Testis (tissue), 3 donors: Measurements from ENCODE around the gene PRKAB2. TPM values are rescaled to one million over a fixed set of nuclear protein-coding genes. Genes with fewer than 3 reads are reported as not detected.
A peak's percentile ranks its signal among the peaks of the same experiment; 100 is the strongest.

Source experiments
- DNase-seq: peaks from one replicate; pipeline ENCODE4 v3.0.0-alpha.2; 2019
- H3K27ac ChIP-seq, 2 donors: fragments of 200-600 bp; sonication (generic); one replicate each; pipeline ENCODE4 v1.5.1; 2019
- H3K27me3 ChIP-seq: fragments of 200-600 bp; sonication (generic); one replicate; pipeline ENCODE4 v1.5.1; 2019
- H3K36me3 ChIP-seq: fragments of 200-600 bp; sonication (generic); one replicate; pipeline ENCODE4 v1.5.1; 2017; ENCODE audit warnings: low read depth; ENCODE audit errors: missing control alignments
- H3K4me1 ChIP-seq: fragments of 200-600 bp; sonication (generic); one replicate; pipeline ENCODE4 v1.5.1; 2019
- H3K4me3 ChIP-seq, 2 donors: fragments of 200-600 bp; sonication (generic); one replicate each; pipeline ENCODE4 v1.5.1; 2017 to 2019
- H3K9me3 ChIP-seq: fragments of 200-600 bp; sonication (generic); one replicate; pipeline ENCODE4 v1.5.1; 2017
- POLR2A ChIP-seq: fragments of 450-650 bp; IDR thresholded peaks from one replicate; pipeline ENCODE4 v1.6.1; 2017; ENCODE audit warnings: antibody characterized with exemption, mild to moderate bottlenecking, moderate library complexity
- WGBS, 2 donors: methylation state at CpG; one replicate each; pipeline ENCODE4 v1.1.5; 2018; 5-methylcytosine and 5-hydroxymethylcytosine counted together
- intact Hi-C: fragments of 100-400 bp; cut with DNase I; formaldehyde crosslinking; loops from one replicate; pipeline ENCODE4 v1.15.1; 2023; ENCODE audit warnings: low total_unique reads
- polyA plus RNA-seq: library from polyadenylated mRNA; stranded (reverse); fragments of 350-450 nt; fragmentation: Illumina TruSeq; extraction: RNeasy Lipid Tissue Mini Kit (QIAGEN cat#74804); gene quantifications from one replicate; pipeline ENCODE4 v1.2.3, GENCODE V29; 2014; ENCODE audit warnings: low read depth, low replicate concordance; ENCODE audit not compliant: insufficient read depth
- total RNA-seq, 2 donors: library from RNA; depleted of rRNA; stranded (reverse); fragments of >200 nt; gene quantifications; one replicate each; pipeline ENCODE4 v1.2.3, GENCODE V29; 2016
- TF ChIP-seq, protein P1 (sequence below), 3 experiments: fragments of 450-650 bp in 2 of 3; fragments of 200-600 bp in 1 of 3; sonication (generic) in 1 of 3; IDR thresholded peaks; one replicate each; pipeline ENCODE4 v1.5.1; 2016 to 2019; ENCODE audit warnings: antibody characterized with exemption in 3 of 3, mild to moderate bottlenecking in 2 of 3, moderate library complexity in 1 of 3

Gene PRKAB2
- total and polyA plus RNA-seq, 3 donors from 2014 or later = 14.6 to 20.7 (median 15.5) TPM

DNA sequence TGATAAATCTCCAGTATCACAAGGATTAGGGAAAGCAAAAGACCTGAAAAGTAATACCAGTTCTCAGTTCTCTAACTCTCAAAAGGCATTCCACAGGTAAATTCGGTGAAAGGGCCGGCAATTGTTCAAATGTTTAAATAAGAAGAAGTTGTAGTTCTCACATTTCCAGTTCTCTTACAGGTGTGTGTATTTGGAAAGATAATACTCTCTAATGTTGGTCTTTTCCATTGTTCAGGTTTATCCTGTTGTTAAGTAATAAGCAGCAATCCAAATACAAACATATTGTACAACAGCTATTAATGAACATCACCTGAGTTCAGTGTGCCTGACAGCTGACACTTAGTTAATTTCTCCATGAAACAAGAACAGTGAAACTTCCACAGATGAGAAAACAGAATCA lies 13.2 kb upstream of the PRKAB2 start:
- WGBS, 2 donors = 82 to 90% methylated on average over 2 of the region's 2 CpGs

DNA sequence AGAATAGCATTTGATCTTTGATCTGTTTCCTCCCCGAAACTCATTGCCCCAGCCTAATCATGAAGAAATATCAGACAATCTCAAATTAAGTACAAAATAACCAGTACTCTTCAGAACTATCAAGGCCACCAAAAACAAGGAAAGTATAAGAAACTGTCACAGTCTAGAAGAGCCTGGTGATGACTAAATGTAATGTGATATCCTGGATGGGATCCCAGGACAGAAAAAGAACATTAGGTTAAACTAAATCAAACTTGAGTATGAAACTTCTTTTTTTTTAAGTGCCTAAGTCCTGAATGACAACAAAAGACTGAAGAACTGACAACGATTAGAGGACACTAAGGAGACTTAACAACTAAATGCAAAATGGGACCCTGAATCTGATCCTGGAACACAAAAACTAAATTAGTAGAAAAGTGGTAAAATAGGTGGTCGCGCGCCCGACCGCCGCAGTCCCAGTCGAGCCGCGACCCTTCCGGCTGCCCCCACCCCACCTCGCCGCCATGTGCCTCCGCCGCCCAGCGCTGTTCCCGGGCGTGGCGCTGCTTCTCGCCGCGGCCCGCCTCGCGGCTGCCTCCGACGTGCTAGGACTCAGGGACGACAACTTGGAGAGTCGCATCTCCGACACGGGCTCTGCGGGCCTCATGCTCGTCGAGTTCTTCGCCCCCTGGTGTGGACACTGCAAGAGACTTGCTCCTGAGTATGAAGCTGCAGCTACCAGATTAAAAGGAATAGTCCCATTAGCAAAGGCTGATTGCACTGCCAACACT lies 5.5 kb upstream of the PRKAB2 start:
- intact Hi-C loops = no loop called here
- Histone ChIP-seq H3K27ac (peak overlapping the region in 1 of 2 donors; percentile 43), H3K9me3 (no peaks in the 10 kb centered on the region), H3K4me1 (peaks cover 11% of the 10 kb centered on the region), H3K27me3 (no peaks in the 10 kb centered on the region), H3K36me3 (no peaks in the 10 kb centered on the region), H3K4me3 (peak overlapping the region; percentile 33 to 37)
- WGBS, 2 donors = 17 to 22% methylated on average over 31 to 36 of the region's 36 CpGs
- DNase-seq = peak; percentile 32
- TF ChIP-seq POLR2A = no peak
- TF ChIP-seq, protein P1, sequence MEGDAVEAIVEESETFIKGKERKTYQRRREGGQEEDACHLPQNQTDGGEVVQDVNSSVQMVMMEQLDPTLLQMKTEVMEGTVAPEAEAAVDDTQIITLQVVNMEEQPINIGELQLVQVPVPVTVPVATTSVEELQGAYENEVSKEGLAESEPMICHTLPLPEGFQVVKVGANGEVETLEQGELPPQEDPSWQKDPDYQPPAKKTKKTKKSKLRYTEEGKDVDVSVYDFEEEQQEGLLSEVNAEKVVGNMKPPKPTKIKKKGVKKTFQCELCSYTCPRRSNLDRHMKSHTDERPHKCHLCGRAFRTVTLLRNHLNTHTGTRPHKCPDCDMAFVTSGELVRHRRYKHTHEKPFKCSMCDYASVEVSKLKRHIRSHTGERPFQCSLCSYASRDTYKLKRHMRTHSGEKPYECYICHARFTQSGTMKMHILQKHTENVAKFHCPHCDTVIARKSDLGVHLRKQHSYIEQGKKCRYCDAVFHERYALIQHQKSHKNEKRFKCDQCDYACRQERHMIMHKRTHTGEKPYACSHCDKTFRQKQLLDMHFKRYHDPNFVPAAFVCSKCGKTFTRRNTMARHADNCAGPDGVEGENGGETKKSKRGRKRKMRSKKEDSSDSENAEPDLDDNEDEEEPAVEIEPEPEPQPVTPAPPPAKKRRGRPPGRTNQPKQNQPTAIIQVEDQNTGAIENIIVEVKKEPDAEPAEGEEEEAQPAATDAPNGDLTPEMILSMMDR (IDR thresholded peaks at IDR 0.05) = no peak

More for the DNA sequence above, 13.2 kb upstream of the PRKAB2 start:
- H3K9me3 ChIP-seq = no peaks in the 10 kb centered on the region
- H3K4me3 ChIP-seq = no peak overlapping the region
- DNase-seq = no peak
- no peaks in the 10 kb centered on the region for H3K36me3 ChIP-seq
- intact Hi-C loops = no loop called here
- no peak overlapping the region for H3K27ac ChIP-seq
- H3K27me3 ChIP-seq = no peaks in the 10 kb centered on the region
- TF ChIP-seq POLR2A = no peak
- TF ChIP-seq, protein P1 (IDR thresholded peaks at IDR 0.05) = no peak
- H3K4me1 ChIP-seq = no peaks in the 10 kb centered on the region

DNA sequence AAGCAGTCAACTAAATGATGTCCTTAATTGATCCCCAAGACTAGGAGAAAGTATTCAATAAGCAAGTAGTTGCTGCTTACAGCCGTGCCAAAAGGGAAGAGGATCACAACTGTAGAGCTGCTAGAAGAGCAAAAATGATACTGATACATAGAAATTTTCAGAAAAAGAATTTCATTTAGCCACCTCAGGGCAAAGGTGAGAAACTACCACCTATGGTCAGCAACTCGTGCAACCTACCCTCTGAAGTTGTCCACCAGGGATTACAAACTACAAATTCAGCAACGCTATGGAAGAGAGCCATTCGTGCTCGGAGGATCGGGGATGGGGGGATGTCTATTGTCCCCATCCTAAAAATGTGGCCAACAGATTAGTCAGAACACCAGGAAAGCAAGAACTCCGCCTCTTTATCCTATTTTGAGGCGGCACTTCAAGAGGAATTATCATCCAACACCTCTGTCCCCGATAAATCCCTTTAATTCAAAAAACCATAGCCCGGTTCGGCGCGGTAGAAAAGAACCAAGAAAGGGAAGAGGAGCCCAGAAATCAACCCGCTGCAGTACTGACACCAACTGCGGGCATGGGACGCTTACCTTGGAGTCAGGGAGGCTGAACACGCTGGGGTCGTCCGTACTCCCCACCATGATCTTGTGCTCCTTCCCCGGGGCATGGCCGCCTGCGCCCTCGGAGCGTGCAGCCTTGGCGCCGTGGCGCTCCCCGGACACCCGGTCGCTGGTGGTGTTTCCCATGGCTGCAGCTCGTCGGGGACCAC lies 687 bp downstream of the PRKAB2 start:
- Histone ChIP-seq H3K9me3 (no peaks in the 10 kb centered on the region), H3K4me3 (peak overlapping the region; percentile 83 to 86), H3K27ac (peak overlapping the region; percentile 96), H3K4me1 (peaks cover 23% of the 10 kb centered on the region), H3K27me3 (no peaks in the 10 kb centered on the region), H3K36me3 (no peaks in the 10 kb centered on the region)
- 0% methylated on average over 14 to 32 of the region's 32 CpGs for WGBS, 2 donors
- DNase-seq = peak; percentile 19
- intact Hi-C loops = loop anchor here (5.0 kb wide), 2 partner anchors 56 to 71 kb away; partner anchors contain the start of genes CHD1L and FMO5
- TF ChIP-seq, protein P1 (IDR thresholded peaks at IDR 0.05) = no peak
- TF ChIP-seq POLR2A = no peak

DNA sequence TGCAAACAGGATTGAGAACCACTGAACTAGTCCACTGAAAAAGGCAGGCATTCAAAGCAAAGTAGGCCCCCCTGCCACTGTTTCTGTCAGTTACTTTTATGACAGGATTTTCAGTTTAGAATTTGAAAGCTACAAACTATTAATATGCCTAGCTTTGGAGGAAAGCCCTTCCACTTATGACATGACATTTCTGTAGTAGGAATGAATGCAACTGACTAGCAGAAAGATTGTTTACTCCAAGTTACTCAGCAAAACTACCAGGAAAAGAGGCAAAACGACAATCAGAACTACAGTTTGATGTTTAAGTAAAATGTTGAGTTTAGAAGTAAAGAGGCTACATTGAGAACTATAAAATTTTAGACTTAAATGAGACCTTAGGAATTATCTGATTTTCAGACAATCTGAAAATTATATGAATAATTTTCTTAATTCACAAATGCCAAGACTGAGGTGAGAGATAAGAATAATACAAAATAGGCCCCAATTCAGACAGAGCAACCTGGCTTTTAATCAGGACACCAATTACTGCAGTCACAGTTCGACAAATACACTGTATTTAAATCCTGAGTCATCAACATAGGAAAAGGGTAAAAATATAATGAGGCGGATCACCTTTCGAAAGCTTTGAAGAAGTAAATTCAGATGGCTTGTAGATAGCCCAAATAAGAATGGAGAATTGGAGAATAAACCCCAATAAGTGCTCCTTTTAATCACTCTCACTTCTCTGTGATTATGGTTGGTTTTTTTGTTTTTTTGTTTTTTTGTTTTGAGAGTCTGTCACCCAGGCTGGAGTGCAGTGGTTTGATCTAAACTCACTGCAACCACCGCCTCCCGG lies 2.2 kb downstream of the PRKAB2 start:
- 64 to 74% methylated on average over 6 of the region's 6 CpGs for WGBS, 2 donors
- H3K4me3 ChIP-seq = no peak overlapping the region

More for the DNA sequence above, 2.2 kb downstream of the PRKAB2 start:
- Histone ChIP-seq H3K9me3 (no peaks in the 10 kb centered on the region), H3K4me1 (peaks cover 23% of the 10 kb centered on the region), H3K36me3 (no peaks in the 10 kb centered on the region), H3K27me3 (no peaks in the 10 kb centered on the region), H3K27ac (no peak overlapping the region)
- TF ChIP-seq, protein P1 (IDR thresholded peaks at IDR 0.05) = no peak
- no peak for TF ChIP-seq POLR2A
- intact Hi-C loops = loop anchor here (5.0 kb wide), 2 partner anchors 57 to 72 kb away; partner anchors contain the start of genes CHD1L and FMO5
- no peak for DNase-seq
